ENCODE measurements around the gene NLRP10. TPM values are rescaled to one million over a fixed set of nuclear protein-coding genes. Genes with fewer than 3 reads are reported as not detected.

The NLRP10 gene
- not detected for total RNA-seq

- ChIA-PET CTCF (no interaction called here), POLR2A (no interaction called here)
Observed at GRCh38 chr11:7965386-7965785, at the start of gene NLRP10. Gene NLRP10, minus strand, starts transcription at chr11:7965447. Its CDS starts 1,952 bp downstream, at chr11:7963495.

GRCh38 chr11:8013833-8014232 is 48.6 kb upstream of the NLRP10 start:
- ChIA-PET POLR2A (no interaction called here), CTCF (interaction anchor here (0.7 to 0.8 kb wide), 2 partner anchors 9 to 83 kb away, joined by 3 read pairs; no protein-coding TSS in a partner anchor)

- POLR2A ChIA-PET = no interaction called here
- CTCF ChIA-PET = interaction anchor here (1.2 kb wide), 1 partner anchor 87 kb away, joined by 4 read pairs; no protein-coding TSS in a partner anchor
Observed at GRCh38 chr11:8011981-8012444, 46.8 kb upstream of the NLRP10 start.

- ChIA-PET CTCF (interaction anchor here (0.9 to 1.2 kb wide), 2 partner anchors 79 to 88 kb away, joined by 3 to 4 read pairs; no protein-coding TSS in a partner anchor), POLR2A (no interaction called here)
Observed at GRCh38 chr11:8011371-8011770, 46.1 kb upstream of the NLRP10 start.

GRCh38 chr11:8009856-8010255 is 44.6 kb upstream of the NLRP10 start:
- ChIA-PET POLR2A (no interaction called here), CTCF (no interaction called here)

- POLR2A ChIA-PET = no interaction called here
- CTCF ChIA-PET = interaction anchor here (0.6 to 2.6 kb wide), 4 partner anchors 10 to 82 kb away, joined by 3 to 18 read pairs (median 4); no protein-coding TSS in a partner anchor
Observed at GRCh38 chr11:8008212-8008611, 43.0 kb upstream of the NLRP10 start.

- ChIA-PET POLR2A (interaction anchor here (1.2 kb wide), 1 partner anchor 93 kb away, joined by 6 read pairs; no protein-coding TSS in a partner anchor), CTCF (interaction anchor here (0.7 to 2.6 kb wide), 14 partner anchors 10 to 257 kb away, joined by 3 to 23 read pairs (median 4); partner anchors contain the start of gene LMO1)
Observed at GRCh38 chr11:8006349-8006977, 41.2 kb upstream of the NLRP10 start.

GRCh38 chr11:8005556-8005955 is 40.3 kb upstream of the NLRP10 start:
- CTCF ChIA-PET = interaction anchor here (1.5 to 2.6 kb wide), 6 partner anchors 11 to 94 kb away, joined by 4 to 23 read pairs (median 15); no protein-coding TSS in a partner anchor
- POLR2A ChIA-PET = no interaction called here

GRCh38 chr11:8004008-8004407 is 38.8 kb upstream of the NLRP10 start:
- ChIA-PET POLR2A (no interaction called here), CTCF (interaction anchor here (2.1 kb wide), 1 partner anchor 95 kb away, joined by 6 read pairs; no protein-coding TSS in a partner anchor)

GRCh38 chr11:8003187-8003586 is 37.9 kb upstream of the NLRP10 start:
- POLR2A ChIA-PET = interaction anchor here (0.6 kb wide), 1 partner anchor 36 kb away, joined by 6 read pairs; no protein-coding TSS in a partner anchor
- CTCF ChIA-PET = interaction anchor here (2.1 kb wide), 1 partner anchor 96 kb away, joined by 6 read pairs; no protein-coding TSS in a partner anchor

- POLR2A ChIA-PET = interaction anchor here (0.6 kb wide), 1 partner anchor 36 kb away, joined by 6 read pairs; no protein-coding TSS in a partner anchor
- CTCF ChIA-PET = no interaction called here
Observed at GRCh38 chr11:8002676-8003075, 37.4 kb upstream of the NLRP10 start.

GRCh38 chr11:8000390-8000789 is 35.1 kb upstream of the NLRP10 start:
- CTCF ChIA-PET = no interaction called here
- POLR2A ChIA-PET = no interaction called here

- ChIA-PET POLR2A (interaction anchor here (0.6 kb wide), 1 partner anchor 1511 kb away, joined by 6 read pairs; no protein-coding TSS in a partner anchor), CTCF (no interaction called here)
Observed at GRCh38 chr11:7999795-8000194, 34.5 kb upstream of the NLRP10 start.

GRCh38 chr11:7994581-7995278 is 29.5 kb upstream of the NLRP10 start:
- ChIA-PET POLR2A (interaction anchor here (0.5 kb wide), 1 partner anchor 589 kb away, joined by 3 read pairs; no protein-coding TSS in a partner anchor), CTCF (no interaction called here)

- ChIA-PET POLR2A (interaction anchor here (1.0 kb wide), 1 partner anchor 95 kb away, joined by 4 read pairs; no protein-coding TSS in a partner anchor), CTCF (interaction anchor here (1.0 to 2.1 kb wide), 4 partner anchors 9 to 105 kb away, joined by 3 to 29 read pairs (median 4); no protein-coding TSS in a partner anchor)
Observed at GRCh38 chr11:7987560-7987883, 22.3 kb upstream of the NLRP10 start.

GRCh38 chr11:7986768-7987559 is 21.7 kb upstream of the NLRP10 start, which contains the start of gene EIF3F:
Gene EIF3F, plus strand, starts transcription at chr11:7987337. Its CDS starts 16 bp downstream, at chr11:7987353.
- CTCF ChIA-PET = interaction anchor here (1.0 to 2.1 kb wide), 5 partner anchors 9 to 105 kb away, joined by 3 to 29 read pairs (median 4); no protein-coding TSS in a partner anchor
- POLR2A ChIA-PET = interaction anchor here (0.5 to 1.0 kb wide), 3 partner anchors 10 to 94 kb away, joined by 3 to 4 read pairs (median 4); no protein-coding TSS in a partner anchor

GRCh38 chr11:7983832-7984590 is 18.8 kb upstream of the NLRP10 start:
- CTCF ChIA-PET = interaction anchor here (1.4 kb wide), 1 partner anchor 115 kb away, joined by 4 read pairs; no protein-coding TSS in a partner anchor
- POLR2A ChIA-PET = no interaction called here

GRCh38 chr11:7982582-7983119 is 17.4 kb upstream of the NLRP10 start:
- POLR2A ChIA-PET = no interaction called here
- CTCF ChIA-PET = no interaction called here
